H1 (cell line): ENCODE results near the gene MESD. TPM values are rescaled to one million over a fixed set of nuclear protein-coding genes. Genes with fewer than 3 reads are reported as not detected.

Source experiments
- BACH1 ChIP-seq: IDR thresholded peaks from 2 replicates; pipeline ENCODE4 v1.6.1; 2012; ENCODE audit warnings: low read length, improper control_type of control experiment
- FOSL1 ChIP-seq: IDR thresholded peaks from 2 replicates; pipeline ENCODE4 v1.6.1; 2011; ENCODE audit warnings: mild to moderate bottlenecking, low read depth, low read length, moderate library complexity; ENCODE audit not compliant: insufficient read depth
- GTF2F1 ChIP-seq: IDR thresholded peaks from 2 replicates; pipeline ENCODE4 v1.6.1; 2012; ENCODE audit warnings: low read depth, low read length, improper control_type of control experiment, borderline replicate concordance
- HDAC2 ChIP-seq, 2 experiments: fragments of 300-600 bp in 1 of 2; sonication (generic) in 1 of 2; IDR thresholded peaks; 2 replicates each; pipeline ENCODE4 v1.6.1; 2011 to 2012; ENCODE audit warnings: low read depth in 2 of 2, low read length in 2 of 2, mild to moderate bottlenecking in 2 of 2, moderate library complexity in 2 of 2, borderline replicate concordance in 1 of 2, inconsistent platforms in 1 of 2
- KDM4A ChIP-seq: IDR thresholded peaks from one replicate; pipeline ENCODE4 v1.7.1; 2012; ENCODE audit warnings: low read depth, mild to moderate bottlenecking, moderate library complexity, low read length, inconsistent platforms; ENCODE audit not compliant: severe bottlenecking
- NANOG ChIP-seq: IDR thresholded peaks from 2 replicates; pipeline ENCODE4 v1.6.1; 2011; ENCODE audit warnings: low read length, low read depth, mild to moderate bottlenecking, inconsistent platforms; ENCODE audit not compliant: insufficient read depth, poor library complexity, severe bottlenecking
- RBBP5 ChIP-seq: IDR thresholded peaks from 2 replicates; pipeline ENCODE4 v1.7.1; 2012; ENCODE audit warnings: low read depth, mild to moderate bottlenecking, inconsistent platforms, low read length, moderate library complexity, borderline replicate concordance
- RNF2 ChIP-seq: fragments of 200-900, 300-1000 bp; sonication (generic); IDR thresholded peaks from 2 replicates; pipeline ENCODE4 v1.7.1; 2016; ENCODE audit warnings: borderline replicate concordance, low read depth, mild to moderate bottlenecking, antibody characterized with exemption, low read length; ENCODE audit not compliant: poor library complexity, severe bottlenecking; ENCODE audit errors: missing control alignments
- RXRA ChIP-seq: IDR thresholded peaks from 2 replicates; pipeline ENCODE4 v1.6.1; 2011; ENCODE audit warnings: low read depth, mild to moderate bottlenecking, low read length, moderate library complexity; ENCODE audit not compliant: insufficient read depth
- SAP30 ChIP-seq: fragments of 300-600 bp; sonication (generic); IDR thresholded peaks from 2 replicates; pipeline ENCODE4 v1.7.1; 2012; ENCODE audit warnings: low read length, moderate library complexity, mild to moderate bottlenecking, inconsistent platforms; ENCODE audit not compliant: insufficient read depth, insufficient replicate concordance
- SP1 ChIP-seq: IDR thresholded peaks from 2 replicates; pipeline ENCODE4 v1.6.1; 2011; ENCODE audit warnings: low read depth, low read length
- TAF1 ChIP-seq: IDR thresholded peaks from 2 replicates; pipeline ENCODE4 v1.6.1; 2011; ENCODE audit warnings: mild to moderate bottlenecking, low read depth, low read length
- polyA plus RNA-seq, 7 experiments: library from polyadenylated mRNA; depleted of rRNA in 3 of 7; stranded (reverse) in 5 of 7; unstranded in 2 of 7; fragments of >200 nt in 5 of 7; fragments of 200-250 nt in 2 of 7; gene quantifications; 1 replicate in 5 of 7; 2 replicates in 1 of 7; 4 replicates in 1 of 7; pipeline versions ENCODE4 v1.2.1 to v1.2.3, GENCODE V29; 2011 to 2013; ENCODE audit warnings: missing spikeins in 2 of 7, mixed read lengths in 2 of 7
- total RNA-seq: library from RNA; stranded (reverse); fragmentation: NEBNext Ultra II Directional; extraction: Animal tissue kit (Norgen Biotek cat#: 25700); gene quantifications from 2 replicates; pipeline ENCODE4 v1.2.1, GENCODE V29; 2021
- TF ChIP-seq, protein P1 (sequence below): IDR thresholded peaks from 2 replicates; pipeline ENCODE4 v1.6.1; 2011; ENCODE audit warnings: low read depth, mild to moderate bottlenecking, low read length; ENCODE audit not compliant: insufficient read depth

MESD gene
- total and polyA plus RNA-seq, 2 of the 8 experiments (the other 6 are each of a cell fraction or from before 2014, with no cell fraction given) = 11.0 to 28.3 TPM

DNA sequence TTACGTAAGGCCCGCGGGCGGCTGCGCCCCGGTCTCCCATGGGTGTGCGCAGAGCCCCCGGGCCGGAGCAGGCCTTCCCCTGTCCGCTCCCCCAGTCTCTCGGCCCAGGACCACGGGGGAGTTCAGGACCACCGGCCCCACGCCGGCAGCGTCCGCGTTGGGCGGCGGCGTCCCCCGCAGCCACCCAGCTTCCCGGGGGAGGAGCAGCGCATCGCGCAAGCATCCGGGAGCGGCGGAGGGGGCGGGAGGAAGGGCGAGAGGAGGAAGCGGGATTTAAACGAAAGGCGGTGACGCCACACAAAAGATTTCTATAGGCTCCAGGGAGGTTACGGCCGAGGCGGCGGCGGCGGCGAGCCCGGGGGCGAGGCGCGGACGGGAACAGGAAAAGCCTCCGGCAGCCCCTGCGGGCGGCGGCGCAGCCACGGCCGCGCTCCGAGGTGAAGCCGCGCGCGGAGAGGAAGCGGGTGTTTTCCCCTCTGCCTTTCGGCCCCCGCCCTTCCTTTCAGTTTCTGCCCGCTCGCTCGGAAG lies 11.1 kb upstream of the MESD start, which contains the start of gene TLNRD1 (continued):
- no peak for TF ChIP-seq NANOG
- peak; percentile 27 for TF ChIP-seq TAF1
- TF ChIP-seq RBBP5 = no peak
- TF ChIP-seq RXRA = no peak
- no peak for TF ChIP-seq SP1
- TF ChIP-seq GTF2F1 = no peak
- TF ChIP-seq, protein P1, sequence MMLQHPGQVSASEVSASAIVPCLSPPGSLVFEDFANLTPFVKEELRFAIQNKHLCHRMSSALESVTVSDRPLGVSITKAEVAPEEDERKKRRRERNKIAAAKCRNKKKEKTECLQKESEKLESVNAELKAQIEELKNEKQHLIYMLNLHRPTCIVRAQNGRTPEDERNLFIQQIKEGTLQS = no peak
- TF ChIP-seq BACH1 = no peak
- peak; percentile 85 for TF ChIP-seq KDM4A
- no peak for TF ChIP-seq FOSL1
- TF ChIP-seq SAP30 = no peak
- no peak for TF ChIP-seq RNF2
- no peak for TF ChIP-seq HDAC2 (IDR thresholded peaks at IDR 0.05; ENCODE audit: borderline replicate concordance in 1 of 2, low read depth in 2 of 2, low read length in 2 of 2)
- TF ChIP-seq, all 59 proteins: peak for 13
